Upper lobe of left lung (tissue), 6 donors: ENCODE data around the gene TTC34. TPM values are rescaled to one million over a fixed set of nuclear protein-coding genes. Genes with fewer than 3 reads are reported as not detected.

ENCODE experiments used
- ATAC-seq, 2 donors: fragments of 200-7000 bp; cut with Tn5 transposase; one replicate each; pipeline ENCODE4 v1.9.1; 2022; ENCODE audit warnings: mild to moderate bottlenecking in 2 of 2, moderate library complexity in 2 of 2; ENCODE audit not compliant: low FRiP score in 2 of 2
- DNase-seq, 2 donors: peaks; one replicate each; pipeline ENCODE4 v3.0.0-alpha.2; 2019 to 2020
- H3K27ac ChIP-seq, 4 donors: fragments of 200-600 bp; sonication (generic); one replicate each; pipeline ENCODE4 v1.5.1; 2016 to 2019
- H3K27me3 ChIP-seq, 4 donors: fragments of 200-600 bp; sonication (generic); one replicate each; pipeline ENCODE4 v1.5.1; 2017 to 2019
- H3K36me3 ChIP-seq, 4 donors: fragments of 200-600 bp; sonication (generic); one replicate each; pipeline ENCODE4 v1.5.1; 2016 to 2019
- H3K4me1 ChIP-seq, 4 donors: fragments of 200-600 bp; sonication (generic); one replicate each; pipeline ENCODE4 v1.5.1; 2018 to 2019
- H3K4me3 ChIP-seq, 4 donors: fragments of 200-600 bp; sonication (generic); one replicate each; pipeline ENCODE4 v1.5.1; 2017 to 2019; ENCODE audit warnings: mild to moderate bottlenecking in 2 of 4, moderate library complexity in 1 of 4
- H3K9me3 ChIP-seq, 4 donors: fragments of 200-600 bp; sonication (generic); one replicate each; pipeline ENCODE4 v1.5.1; 2018 to 2019
- CTCF ChIP-seq, 6 experiments: fragments of 450-650 bp in 4 of 6; fragments of 200-600 bp in 2 of 6; sonication (generic) in 2 of 6; IDR thresholded peaks; one replicate each; pipeline ENCODE4 v1.5.1; 2016 to 2019; ENCODE audit warnings: antibody characterized with exemption in 6 of 6
- EP300 ChIP-seq, 4 donors: sonication (generic); formaldehyde crosslinking; IDR thresholded peaks; one replicate each; pipeline ENCODE4 v1.5.1; 2017; ENCODE audit warnings: antibody characterized with exemption in 4 of 4, control low read depth in 2 of 4
- POLR2A ChIP-seq, 4 donors: fragments of 450-650 bp; IDR thresholded peaks; one replicate each; pipeline ENCODE4 v1.5.1; 2016 to 2017; ENCODE audit warnings: antibody characterized with exemption in 4 of 4, mild to moderate bottlenecking in 2 of 4
- POLR2AphosphoS5 ChIP-seq, 2 donors: sonication (generic); formaldehyde crosslinking; IDR thresholded peaks; one replicate each; pipeline ENCODE4 v1.5.1; 2017; ENCODE audit warnings: antibody characterized with exemption in 2 of 2
- WGBS, 2 donors: methylation state at CpG; one replicate each; pipeline ENCODE4 v1.1.5; 2017 to 2018; 5-methylcytosine and 5-hydroxymethylcytosine counted together
- total RNA-seq, 6 donors: library from RNA; depleted of rRNA in 4 of 6; stranded (reverse); fragments of >200 nt in 4 of 6; gene quantifications; one replicate each; pipeline versions ENCODE4 v1.1.0 to v1.2.1, GENCODE V29; 2016 to 2021
- donor health status: DM: no; HTN: no; CAD: no; lungs with moderate emphysema.
- donor health status: DM: no; HTN: yes; CAD: no; lungs with severe emphysema.

Gene TTC34
- total RNA-seq, 6 donors from 2014 or later: 0.76 to 4.2 (median 2.1) TPM

DNA sequence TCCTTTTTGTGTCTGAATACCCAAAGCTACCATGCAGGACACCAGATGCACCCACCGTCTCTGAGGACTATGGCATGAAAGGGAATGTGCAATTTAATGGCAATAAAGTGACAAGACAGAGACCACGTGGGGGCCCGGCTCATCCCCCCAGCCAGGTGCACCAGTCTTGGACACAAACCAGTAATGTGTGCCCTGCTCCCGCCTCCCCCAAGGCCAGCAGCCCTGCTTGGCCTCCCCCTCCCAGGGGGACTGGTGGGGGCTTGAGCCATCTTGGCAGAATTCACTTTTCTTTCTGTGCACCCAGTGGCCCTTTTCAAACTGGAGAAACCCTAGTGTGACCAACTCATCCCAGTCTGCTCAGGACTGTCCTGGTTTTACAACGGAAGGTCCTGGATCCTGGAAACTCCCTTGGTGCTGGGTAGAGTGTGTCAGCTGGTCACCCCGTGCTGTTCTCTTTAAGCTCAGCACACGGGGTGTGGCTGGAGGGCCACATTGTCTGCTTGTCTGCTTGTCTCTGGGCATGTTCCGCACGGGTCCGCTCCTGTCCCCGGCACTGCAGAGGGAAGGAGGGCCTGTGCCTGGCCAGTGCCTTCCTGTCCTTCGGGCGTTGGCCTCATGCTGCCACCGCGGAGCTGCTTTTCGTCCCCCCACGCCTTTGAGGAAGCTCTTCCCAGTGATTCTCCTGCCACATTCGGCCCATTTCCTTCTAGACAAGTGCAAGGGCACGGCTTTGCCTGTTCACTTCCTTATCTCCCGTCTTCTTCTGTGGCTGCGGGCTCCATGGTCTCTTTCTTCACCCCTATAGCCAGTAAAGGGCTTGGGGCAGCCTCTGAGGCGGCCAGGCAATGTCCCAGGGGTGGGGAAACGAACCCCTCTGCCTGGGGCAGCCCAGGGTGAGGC lies 45.8 kb upstream of the TTC34 start:
- H3K4me3 ChIP-seq: no peak overlapping the region
- no peaks in the 10 kb centered on the region for H3K36me3 ChIP-seq
- H3K27me3 ChIP-seq: peaks cover 0 to 5% (median 0%) of the 10 kb centered on the region in 4 donors
- DNase-seq (peak in 1 of 2 donors; percentile 51), ATAC-seq (no peak)
- H3K4me1 ChIP-seq: no peaks in the 10 kb centered on the region
- TF ChIP-seq POLR2AphosphoS5 (IDR thresholded peaks at IDR 0.05): no peak
- TF ChIP-seq POLR2A (IDR thresholded peaks at IDR 0.05): no peak
- TF ChIP-seq CTCF (IDR thresholded peaks at IDR 0.05): no peak
- no peak for TF ChIP-seq EP300 (IDR thresholded peaks at IDR 0.05)
- WGBS, 2 donors: 62 to 66% methylated on average over 9 to 23 of the region's 23 CpGs
- peaks cover 0 to 8% (median 0%) of the 10 kb centered on the region in 4 donors for H3K9me3 ChIP-seq
- no peak overlapping the region for H3K27ac ChIP-seq

DNA sequence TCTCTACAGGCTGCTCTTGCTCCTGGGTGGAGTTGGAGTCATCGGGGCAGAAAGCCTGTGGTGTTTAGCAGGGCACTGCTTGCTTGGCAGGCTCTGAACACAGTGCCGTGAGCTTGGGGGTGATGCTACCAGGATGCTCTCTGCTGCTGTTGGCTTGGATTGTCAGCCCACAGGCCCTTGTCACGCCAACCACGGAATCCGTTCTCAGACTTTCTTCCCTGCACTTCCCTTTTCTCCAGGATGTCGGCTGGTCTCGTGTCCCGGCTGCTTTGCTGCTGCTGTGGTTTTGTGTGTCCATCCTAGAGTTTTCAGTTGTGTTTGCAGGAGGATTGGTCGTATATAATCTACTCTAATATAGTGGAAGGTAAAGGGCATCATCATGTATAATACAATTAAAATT lies 44.4 kb upstream of the TTC34 start:
- ATAC-seq (no peak), DNase-seq (no peak)
- peaks cover 0 to 8% (median 0%) of the 10 kb centered on the region in 4 donors for H3K9me3 ChIP-seq
- TF ChIP-seq CTCF (IDR thresholded peaks at IDR 0.05) (no peak), POLR2A (IDR thresholded peaks at IDR 0.05) (no peak), EP300 (IDR thresholded peaks at IDR 0.05) (no peak), POLR2AphosphoS5 (IDR thresholded peaks at IDR 0.05) (no peak)
- H3K36me3 ChIP-seq: no peaks in the 10 kb centered on the region
- H3K4me3 ChIP-seq: no peak overlapping the region
- H3K27ac ChIP-seq: no peak overlapping the region
- H3K4me1 ChIP-seq: no peaks in the 10 kb centered on the region
- peaks cover 0 to 5% (median 0%) of the 10 kb centered on the region in 4 donors for H3K27me3 ChIP-seq
- 66 to 69% methylated on average over 8 to 9 of the region's 9 CpGs for WGBS, 2 donors

GRCh38 chr1:2840036-2840809 lies 38.7 kb upstream of the TTC34 start:
- DNase-seq: peak in 1 of 2 donors; percentile 28
- ATAC-seq: no peak

DNA sequence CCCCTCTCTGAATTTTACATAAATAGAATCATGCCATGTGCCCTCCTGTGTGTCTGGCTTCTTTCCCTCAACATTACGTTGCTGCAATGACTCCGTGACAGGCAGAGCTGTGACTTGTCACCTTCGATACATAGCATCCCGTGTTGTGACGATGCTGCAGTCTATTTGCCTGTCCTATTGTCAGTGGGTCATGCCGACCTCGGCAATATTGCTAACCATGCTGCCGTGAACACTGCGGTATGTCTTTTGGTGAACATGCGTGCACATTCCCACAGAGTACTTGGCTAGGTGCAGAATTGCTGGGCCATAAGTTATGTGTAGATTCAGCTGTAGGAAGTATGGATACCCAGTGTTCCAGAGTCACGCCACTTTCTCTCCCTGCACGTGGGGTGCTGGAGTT lies 36.3 kb upstream of the TTC34 start:
- Histone ChIP-seq H3K9me3 (no peaks in the 10 kb centered on the region), H3K27me3 (no peaks in the 10 kb centered on the region), H3K4me1 (no peaks in the 10 kb centered on the region), H3K36me3 (no peaks in the 10 kb centered on the region), H3K4me3 (no peak overlapping the region), H3K27ac (no peak overlapping the region)
- DNase-seq (no peak), ATAC-seq (no peak)
- no peak for TF ChIP-seq CTCF (IDR thresholded peaks at IDR 0.05)
- 92 to 93% methylated on average over 12 of the region's 12 CpGs for WGBS, 2 donors

More at GRCh38 chr1:2840036-2840809, 38.7 kb upstream of the TTC34 start:
- Histone ChIP-seq H3K27ac (no peak overlapping the region), H3K9me3 (peaks cover 0 to 8% (median 0%) of the 10 kb centered on the region in 4 donors), H3K36me3 (no peaks in the 10 kb centered on the region), H3K4me1 (no peaks in the 10 kb centered on the region), H3K27me3 (no peaks in the 10 kb centered on the region), H3K4me3 (no peak overlapping the region)
- TF ChIP-seq EP300 (IDR thresholded peaks at IDR 0.05): no peak
- no peak for TF ChIP-seq CTCF (IDR thresholded peaks at IDR 0.05)
- no peak for TF ChIP-seq POLR2A (IDR thresholded peaks at IDR 0.05)
- no peak for TF ChIP-seq POLR2AphosphoS5 (IDR thresholded peaks at IDR 0.05)
- 44 to 56% methylated on average over 14 to 16 of the region's 16 CpGs for WGBS, 2 donors
